ENCODE data around the gene RNASE7.
"Not testable (repeated sequence)": the region's sequence is repeated elsewhere in the genome, so short reads cannot be mapped to it uniquely, and the experiment has no call there.

The RNASE7 gene, protein sequence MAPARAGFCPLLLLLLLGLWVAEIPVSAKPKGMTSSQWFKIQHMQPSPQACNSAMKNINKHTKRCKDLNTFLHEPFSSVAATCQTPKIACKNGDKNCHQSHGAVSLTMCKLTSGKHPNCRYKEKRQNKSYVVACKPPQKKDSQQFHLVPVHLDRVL

DNA sequence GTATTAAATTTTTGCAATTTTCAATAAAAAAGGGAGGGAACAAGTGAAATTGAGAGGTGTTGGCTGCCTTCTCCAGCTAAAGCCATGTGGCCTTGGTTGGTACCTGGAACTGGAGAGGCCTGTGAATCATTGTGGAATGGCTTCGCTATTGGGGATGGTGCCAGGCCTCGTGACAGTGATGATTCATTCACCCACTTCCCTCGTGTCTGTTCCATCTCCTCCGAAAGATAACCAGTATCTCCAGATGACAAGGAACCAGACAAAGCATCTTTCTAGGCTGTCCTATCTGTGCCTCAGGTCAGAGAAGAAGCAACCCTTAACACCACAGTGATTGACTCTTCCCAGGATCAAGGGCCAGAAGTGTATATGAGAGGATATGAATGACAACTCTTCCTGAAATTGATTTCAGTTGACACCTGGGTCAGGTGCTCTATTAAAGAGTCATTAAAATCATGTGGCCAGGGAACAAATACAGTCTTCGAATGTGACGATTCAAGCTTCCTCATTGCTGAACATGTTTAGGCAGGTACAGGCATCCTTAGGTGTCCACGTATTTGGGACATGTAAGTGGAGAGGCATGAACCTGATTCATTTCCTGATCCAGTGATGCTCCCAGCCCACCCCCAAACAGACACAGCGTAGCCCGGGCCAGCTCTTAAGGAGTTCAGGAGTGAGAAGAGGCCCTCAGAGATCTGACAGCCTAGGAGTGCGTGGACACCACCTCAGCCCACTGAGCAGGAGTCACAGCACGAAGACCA lies at the start of gene RNASE7:
Gene RNASE7 (plus strand): TSS at position 687 of the 758 bp plus-strand sequence. CDS start 631 bp downstream, outside the sequence.
- DNase-seq (ENCODE audit: low read depth, low spot score), result no peak

DNA sequence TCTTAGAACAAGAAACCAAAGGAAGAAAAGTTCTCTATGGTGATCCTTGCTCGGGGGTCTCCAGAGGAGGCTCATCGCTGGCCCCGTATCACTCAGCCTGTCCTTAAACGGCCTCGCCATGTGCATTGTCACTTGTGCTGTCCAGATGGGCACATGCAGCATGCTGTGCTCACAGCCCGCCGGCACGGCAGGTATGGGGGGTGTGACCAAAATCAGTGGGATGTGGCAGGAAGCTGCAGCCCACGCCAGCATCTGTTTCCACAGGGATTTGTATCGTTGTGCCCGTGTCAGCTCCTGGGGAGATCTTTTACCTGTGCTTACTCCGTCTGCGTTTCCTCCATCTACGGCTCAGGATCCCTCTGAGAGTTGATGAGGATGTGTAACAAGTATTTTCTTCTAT lies 45.6 kb upstream of the RNASE7 start:
- DNase-seq (ENCODE audit: low read depth, low spot score), result no peak

DNA sequence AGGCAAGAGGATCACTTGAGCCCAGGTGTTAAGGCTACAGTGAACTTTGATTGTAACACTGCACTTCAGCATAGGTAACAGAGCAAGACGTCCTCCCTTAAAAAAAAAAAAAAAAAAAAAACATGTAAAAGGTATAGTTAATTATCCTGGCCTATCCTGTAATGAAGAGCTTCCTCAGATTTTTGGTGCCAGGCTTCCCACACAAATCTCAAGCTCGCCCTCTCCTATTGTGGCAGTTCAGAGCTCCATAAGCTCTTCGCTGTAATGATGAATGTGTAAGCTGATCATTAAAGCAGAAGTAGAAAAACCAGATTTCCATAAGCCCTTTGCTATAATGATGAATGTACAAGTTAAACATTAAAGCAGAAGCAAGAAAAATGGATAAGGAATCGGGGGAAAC lies 45.0 kb upstream of the RNASE7 start:
- DNase-seq (ENCODE audit: low read depth, low spot score), result no peak

DNA sequence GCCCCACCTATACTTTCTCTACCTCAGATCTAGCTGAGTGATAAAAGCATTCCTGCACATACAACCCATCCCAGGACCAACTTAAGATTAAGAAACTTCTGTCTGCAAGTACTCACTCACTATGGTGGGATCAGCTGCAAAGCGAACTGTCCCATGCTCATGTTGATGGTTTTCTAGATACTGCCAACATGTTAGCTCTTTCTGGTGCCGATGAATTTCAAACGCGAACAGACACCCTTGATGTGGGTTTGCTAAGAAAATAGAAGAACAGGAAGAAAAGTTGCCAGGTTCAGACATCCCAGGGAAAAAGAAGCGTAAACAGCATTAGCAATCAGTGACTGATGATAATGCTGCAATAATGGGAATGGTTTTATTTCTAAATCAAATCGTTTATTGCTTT lies 44.6 kb upstream of the RNASE7 start:
- DNase-seq (ENCODE audit: low read depth, low spot score), result no peak

DNA sequence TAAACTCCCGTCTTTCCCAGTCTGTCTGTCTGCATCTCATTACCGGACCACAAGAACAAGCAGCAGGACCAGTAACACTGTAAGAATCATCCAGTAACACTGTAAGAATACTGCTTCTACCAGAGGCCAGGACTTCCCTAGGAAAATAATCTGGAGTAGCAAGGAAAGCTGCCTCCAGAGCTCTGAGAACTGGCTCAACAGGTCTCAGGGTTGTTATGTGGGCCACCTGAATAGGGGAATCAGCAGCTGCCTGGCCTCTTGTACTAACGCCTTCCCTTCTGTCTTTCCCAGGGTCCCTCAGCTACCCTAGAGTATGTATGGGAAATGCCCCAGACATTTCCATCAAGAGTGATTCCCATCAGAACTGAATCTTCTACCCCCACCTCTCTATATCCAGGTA lies 44.0 kb upstream of the RNASE7 start:
- DNase-seq (ENCODE audit: low read depth, low spot score), result no peak

DNA sequence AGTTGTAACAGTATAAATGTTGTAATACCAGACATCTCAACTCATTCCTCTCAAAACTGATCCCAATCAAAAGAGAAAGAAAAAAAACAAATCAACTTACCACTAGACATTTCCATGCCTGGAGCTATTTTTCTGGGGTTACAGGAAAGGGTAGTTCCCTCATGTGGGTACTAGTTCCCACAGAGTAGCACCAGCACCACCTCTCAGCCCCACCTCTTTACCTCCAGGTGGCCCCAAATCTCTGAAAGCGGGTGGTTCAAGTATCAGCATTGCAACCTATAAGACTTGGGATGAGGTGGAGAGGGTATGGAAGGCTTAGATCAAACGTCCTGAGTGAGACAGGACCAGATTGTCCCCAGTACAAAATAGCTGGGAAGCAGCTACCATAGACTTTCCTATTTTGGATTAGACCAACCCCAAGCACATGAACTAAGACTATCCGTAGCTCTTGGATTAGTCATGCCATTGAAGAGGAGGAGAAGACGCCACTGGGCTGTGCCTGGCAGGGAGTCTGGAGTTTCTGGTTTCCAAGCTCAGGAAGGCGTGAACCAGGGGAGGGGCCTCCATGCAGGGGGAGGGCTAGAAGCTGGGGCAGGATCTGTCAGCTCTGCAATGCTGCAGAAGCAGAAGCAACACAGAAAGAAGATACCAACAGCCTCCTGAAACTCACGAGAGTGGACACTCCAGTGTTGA lies 43.3 kb upstream of the RNASE7 start, which contains the start of gene SLC39A2:
Gene SLC39A2 (plus strand): TSS at position 620 of the 693 bp plus-strand sequence. CDS start 154 bp downstream, outside the sequence.
- no peak for DNase-seq (ENCODE audit: low read depth, low spot score)

DNA sequence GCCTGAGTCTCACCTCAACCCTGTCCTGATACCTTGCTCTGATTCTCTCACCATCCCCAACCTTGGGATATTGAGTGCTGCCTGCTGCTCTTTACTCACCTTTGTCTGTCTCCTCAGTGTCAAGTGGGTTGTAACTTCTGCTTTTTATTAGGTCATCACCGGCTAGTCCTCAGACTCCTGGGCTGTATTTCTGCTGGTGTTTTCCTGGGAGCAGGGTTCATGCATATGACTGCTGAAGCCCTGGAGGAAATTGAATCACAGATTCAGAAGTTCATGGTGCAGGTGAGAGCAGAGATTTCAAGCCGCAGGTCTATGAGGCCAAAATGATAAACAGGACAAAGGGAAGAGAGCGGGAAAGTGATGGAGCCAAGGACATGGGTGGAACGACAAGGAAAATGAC lies 42.6 kb upstream of the RNASE7 start:
- DNase-seq (ENCODE audit: low read depth, low spot score), result no peak

DNA sequence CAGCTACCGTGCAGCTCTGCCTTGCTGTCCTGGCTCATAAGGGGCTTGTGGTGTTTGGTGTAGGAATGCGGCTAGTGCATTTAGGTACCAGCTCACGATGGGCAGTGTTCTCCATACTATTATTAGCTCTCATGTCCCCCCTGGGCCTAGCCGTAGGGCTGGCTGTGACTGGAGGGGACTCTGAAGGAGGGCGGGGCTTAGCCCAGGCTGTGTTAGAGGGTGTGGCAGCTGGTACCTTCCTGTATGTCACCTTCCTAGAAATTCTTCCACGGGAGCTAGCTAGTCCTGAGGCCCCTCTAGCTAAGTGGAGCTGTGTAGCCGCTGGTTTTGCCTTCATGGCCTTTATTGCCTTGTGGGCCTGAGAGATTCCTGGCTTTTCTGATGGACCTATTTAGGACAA lies 40.9 kb upstream of the RNASE7 start:
- no peak for DNase-seq (ENCODE audit: low read depth, low spot score)

DNA sequence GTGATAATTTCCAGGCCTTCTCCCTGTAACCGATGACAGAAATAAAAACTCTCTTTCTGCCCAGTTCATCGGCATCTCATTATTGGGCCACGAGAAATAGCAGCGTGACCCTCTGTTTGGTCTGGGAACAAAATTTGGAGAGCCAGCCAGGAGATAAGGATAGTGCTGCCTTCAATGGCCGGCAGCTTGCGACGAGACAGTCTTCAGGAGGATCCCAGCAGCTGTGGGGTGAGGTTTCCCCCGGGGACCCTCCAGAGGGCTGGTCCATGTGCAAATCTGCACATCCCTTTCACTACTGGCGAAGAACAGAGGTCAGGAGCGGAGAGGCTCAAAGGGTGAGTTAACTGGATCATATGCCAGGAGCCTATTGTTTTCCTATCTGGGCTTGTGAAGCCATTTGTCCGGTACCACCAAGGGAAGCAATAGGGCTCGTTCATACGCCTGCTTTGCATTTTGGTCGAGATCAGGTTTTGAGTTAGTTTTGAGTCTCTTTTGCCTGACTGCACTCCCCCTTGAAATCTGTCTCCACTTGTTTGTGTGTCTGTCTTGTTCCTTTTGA lies 38.3 kb upstream of the RNASE7 start:
- DNase-seq (ENCODE audit: low read depth, low spot score), result no peak

DNA sequence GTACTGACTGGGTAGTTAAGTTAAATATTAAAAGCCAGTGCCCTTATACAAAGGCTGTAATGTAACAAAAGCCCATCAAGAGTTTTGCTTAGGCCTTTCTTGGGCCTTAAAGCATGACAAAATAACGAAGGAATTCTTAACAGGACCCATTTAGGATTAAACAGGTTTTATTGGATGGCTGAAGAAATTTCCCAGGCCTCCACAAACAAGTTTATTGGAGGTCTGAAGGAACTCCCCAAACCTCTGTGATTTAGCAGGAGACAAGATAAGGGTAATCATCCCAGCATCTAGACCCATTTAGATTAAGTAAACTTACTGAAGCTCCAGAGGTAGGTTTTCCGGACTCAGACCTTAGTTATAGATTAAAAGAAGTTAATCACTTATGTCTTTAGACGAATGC lies 32.4 kb upstream of the RNASE7 start:
- not testable (repeated sequence) for DNase-seq (ENCODE audit: low read depth, low spot score)

DNA sequence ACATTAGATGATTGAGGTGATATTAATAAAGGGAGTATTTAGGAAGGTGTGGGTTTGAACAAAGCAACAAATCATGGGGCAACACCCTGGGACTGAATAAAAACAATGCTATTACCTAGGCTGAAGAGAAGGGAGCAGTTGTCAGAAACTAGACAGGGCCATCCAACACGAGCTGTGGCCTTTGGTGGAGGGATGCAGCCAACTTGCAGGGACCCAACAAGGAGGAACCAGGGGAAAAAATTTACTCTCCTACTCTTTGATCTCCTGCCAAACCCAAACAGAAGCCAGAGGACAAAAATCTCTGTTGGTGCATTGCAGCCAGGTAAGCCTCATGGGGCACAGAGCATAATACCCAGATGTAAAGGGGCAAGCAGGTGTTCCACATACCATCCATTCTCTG lies 31.0 kb upstream of the RNASE7 start:
- DNase-seq (ENCODE audit: low read depth, low spot score), result no peak

DNA sequence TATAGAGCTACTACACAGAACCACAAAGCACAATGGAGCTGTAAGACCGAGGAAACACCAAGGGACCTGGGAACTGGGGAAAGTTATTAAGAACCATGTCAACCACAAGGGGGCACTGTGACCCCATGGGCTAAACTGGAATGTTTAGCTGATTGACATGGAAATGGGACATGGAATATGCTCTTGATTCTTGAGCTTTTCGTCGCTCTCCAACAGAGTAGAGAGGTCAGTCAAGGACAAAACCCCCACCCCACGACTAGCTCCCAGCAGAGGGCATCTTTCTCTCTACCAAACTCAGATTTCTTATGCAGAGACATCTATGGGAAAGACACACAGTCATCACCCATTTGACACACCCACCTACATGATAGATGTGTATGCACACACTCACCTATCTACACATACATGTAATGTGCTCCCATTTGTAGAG lies 27.4 kb upstream of the RNASE7 start:
- DNase-seq (ENCODE audit: low read depth, low spot score), result peak; percentile 64

DNA sequence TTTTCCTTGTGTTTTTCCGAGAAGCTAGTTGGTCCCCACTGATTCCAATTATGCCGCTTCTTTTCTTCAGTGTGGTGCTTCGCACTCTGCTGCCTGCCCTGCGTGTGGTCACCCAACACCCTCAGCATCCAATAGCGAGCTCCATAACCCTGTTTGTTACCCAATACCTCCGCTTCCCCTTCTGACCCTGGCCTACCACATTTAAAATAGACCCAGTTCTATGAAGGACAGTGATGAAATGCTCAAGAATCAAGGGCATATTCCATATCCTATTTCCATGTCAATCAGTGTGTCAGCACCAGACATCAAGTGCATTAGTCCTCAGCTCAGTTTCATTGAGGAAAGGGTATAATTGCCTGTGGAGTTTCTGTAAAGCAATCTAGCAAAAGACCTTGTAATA lies 26.9 kb upstream of the RNASE7 start:
- no peak for DNase-seq (ENCODE audit: low read depth, low spot score)

DNA sequence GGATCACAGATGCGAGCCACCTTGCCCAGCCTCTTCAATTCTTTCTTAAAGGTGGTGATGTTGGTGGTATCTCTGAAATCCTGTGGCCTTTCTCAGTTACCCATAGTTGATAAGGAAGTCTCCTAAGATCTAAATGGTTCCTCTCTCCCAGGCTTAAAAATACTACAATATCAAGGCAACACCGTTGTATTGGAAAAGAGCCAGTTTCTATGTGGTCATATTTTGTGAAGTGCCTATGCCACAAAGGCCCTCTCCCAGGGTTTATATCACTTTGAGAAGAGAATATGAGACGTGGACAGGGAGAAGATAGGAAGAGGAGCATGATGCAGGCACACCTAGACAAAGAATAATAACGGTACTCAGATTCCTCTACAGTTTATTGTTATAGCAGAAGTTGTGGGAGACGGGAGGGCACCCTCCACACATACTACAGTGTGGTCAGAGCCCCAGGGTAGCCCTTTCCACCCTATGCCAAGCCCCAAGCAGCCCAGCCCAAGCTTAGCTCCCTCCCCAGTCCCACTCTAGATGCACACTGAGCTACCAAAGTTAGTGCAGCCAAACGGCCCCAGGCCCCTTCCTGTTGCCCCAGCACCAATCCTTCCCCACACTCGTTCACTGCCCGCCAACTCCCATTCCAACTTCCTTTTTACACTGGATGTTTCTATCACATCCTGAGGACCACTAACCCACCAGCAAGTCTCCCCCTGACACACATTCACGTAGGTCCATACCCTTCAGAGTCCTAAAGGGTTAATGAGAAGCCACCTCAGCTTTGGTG lies 25.6 kb upstream of the RNASE7 start:
- no peak for DNase-seq (ENCODE audit: low read depth, low spot score)

DNA sequence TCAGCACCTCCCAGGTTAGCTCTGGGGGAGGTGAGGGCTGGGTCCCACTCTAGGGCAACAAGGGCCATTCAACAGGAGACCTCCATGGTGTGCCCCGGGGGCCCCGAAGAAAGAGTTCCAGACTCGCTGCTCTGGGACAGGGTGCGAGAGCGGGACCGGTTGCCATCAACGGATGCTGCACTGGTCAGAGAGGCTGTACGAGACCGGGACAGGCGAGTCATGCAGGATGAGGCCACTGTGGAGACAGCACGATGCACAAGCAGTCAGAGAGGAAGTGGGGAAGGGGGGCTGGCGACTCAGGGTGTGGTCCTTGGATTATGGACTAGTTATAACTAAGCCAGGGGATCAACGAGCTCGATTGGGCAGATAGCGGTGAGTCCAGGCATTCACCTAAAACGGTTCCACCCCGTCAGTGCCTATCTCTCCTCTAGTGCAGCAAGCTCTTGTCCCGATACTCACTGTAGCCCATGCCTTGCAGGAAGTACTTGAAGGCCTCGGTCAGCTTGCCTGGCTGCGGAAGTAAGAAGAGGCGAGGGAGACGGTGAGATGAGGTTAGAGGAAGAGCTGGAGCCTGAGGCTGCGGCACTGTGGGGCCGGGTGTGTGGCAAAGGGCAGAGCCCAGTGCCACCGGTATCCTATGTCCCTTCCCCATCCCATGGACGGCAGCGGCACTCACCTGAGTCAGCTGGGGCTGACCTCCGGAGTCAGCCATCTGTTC lies 24.5 kb upstream of the RNASE7 start:
- DNase-seq (ENCODE audit: low read depth, low spot score), result no peak

DNA sequence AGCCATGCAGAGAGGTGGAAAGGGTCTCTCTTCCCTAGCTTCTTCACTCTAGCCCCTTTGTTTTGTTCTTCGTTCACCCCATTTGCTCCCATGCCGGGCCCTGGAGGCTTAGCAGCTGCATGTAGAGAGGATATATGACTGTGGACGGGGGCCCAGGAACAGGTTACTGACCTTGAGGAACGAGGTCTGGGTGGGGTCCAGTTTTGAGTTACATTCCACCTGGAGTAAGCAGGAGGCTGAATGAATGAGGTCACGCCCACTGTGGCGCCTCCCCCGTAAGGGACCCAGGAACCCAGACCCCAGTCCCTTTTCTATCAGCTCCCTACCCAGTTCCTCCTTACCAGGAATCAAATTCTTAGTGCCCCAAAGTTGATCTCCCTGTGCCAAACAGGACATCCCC lies 23.9 kb upstream of the RNASE7 start:
- DNase-seq (ENCODE audit: low read depth, low spot score), result no peak

DNA sequence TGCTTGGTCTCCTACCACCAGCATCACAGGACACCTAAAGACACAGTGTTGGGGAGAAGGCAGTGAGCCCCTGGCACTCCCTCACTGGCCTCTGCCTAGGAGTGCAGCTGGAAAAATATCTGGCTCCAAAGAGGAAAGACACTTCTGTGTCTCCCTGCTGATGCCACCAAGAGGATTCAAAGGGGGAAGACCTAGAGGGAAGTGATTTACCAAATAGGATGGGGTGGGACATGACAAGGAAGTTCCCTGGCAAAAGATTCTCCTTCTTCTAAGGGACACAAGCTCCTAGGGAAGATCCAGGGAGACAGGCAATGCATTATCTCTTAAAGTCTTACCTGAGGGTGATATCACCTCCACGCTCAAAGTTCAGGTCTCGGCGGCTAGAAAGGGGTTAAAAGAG lies 23.4 kb upstream of the RNASE7 start:
- DNase-seq (ENCODE audit: low read depth, low spot score), result no peak

DNA sequence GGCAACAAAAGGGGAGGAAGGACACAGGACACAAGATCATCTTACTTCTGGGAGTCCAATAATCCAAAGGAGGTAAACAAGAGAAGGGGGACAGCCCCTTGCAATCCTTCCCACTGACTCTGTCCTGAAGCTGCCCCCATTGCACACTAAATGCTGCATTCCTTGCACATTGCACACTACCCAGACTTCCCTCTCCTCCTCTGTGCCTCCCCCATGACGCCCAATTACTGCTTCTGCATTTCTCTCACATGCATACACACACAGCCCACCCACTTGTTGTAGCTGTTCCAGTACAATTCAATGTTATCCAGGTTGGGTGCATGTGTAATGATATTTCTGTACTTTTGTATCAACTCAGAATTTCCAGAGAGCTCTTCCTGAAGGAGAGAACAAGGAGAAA lies 22.8 kb upstream of the RNASE7 start:
- DNase-seq (ENCODE audit: low read depth, low spot score), result no peak

DNA sequence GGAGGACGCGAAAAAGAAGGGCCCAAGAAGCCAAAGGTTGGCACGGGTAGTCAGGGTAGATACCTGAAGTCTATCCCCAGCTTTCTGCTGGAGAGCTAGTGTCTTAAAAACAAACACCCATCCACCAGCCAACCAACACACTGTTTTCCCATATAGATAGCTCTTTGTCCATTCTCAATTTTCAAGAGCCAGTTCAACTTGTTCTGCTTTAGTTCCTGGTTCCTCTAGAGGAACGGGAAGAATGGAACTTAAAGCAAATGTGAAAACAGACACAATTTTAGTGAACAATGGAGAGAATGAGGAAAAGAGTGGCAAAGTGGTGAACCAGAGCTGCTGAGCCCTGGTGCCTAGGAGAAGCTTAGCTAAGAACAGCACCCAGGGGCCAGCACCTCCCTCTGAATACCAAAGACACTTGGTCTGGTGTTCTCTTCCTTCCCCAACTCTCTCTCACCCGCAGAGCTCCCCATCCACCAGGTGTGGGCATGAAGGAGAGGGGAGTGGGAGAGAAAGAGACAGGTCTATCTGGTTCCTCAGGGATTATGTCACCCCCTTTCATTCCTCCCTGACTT lies 21.1 kb upstream of the RNASE7 start:
- no peak for DNase-seq (ENCODE audit: low read depth, low spot score)

DNA sequence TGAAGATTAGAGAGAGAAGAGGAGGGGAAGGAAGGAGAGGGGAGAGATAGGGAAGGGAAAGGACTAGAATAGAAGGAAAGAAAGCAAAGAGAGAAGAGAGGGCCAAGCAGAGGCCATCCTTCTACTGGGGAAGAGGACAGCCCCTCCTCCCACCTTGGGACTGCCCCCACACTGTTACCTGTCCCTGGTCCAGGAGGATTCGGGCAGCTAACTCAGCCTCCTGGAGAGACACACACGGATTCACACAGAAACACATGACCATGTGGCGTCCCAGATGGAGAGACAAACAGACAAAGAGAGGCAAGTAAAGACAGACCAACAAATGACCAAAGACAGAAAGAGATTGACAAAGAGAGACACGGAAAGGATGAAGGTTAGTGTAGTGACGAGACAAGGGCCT lies 19.5 kb upstream of the RNASE7 start:
- DNase-seq (ENCODE audit: low read depth, low spot score), result no peak

DNA sequence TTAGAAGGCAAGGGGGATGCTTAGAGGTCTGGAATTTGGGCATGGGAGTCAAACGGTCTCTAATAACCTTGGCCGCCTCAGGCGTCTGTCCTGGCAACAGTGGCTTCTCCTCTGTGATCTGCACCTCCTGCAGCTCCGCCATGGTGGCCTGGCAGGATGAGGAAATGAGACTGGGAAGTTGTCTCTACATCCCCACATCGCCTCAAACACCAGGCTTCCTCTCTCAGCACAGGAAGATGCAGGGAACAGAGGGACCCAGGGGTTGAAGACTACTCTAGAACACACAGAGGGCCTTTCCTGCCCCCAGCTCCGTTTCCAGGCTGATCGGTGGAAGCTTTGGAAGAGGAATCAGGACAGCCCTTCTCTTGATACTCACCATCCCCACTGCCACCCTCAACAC lies 19.0 kb upstream of the RNASE7 start:
- no peak for DNase-seq (ENCODE audit: low read depth, low spot score)

All from activated naive CD8-positive, alpha-beta T cell treated with anti-CD3 and anti-CD28 coated beads, Interleukin-2, amount 50 U/mL, for 16 hours (primary cell).